Measurements from ENCODE around the gene LPCAT4.

GRCh38 chr15:34357653-34358052 lies 9.3 kb downstream of the LPCAT4 start:
- TF ChIP-seq CTCF (IDR thresholded peaks at IDR 0.05; ENCODE audit: extremely low read depth in 1 of 2, insufficient read depth in 1 of 2, low read depth in 1 of 2, low read length in 2 of 2) (no peak), POLR2A (IDR thresholded peaks at IDR 0.05; ENCODE audit: low read depth, low read length) (no peak), POLR2AphosphoS5 (IDR thresholded peaks at IDR 0.05; ENCODE audit: insufficient read depth, low read depth, low read length) (no peak), MYC (IDR thresholded peaks at IDR 0.05; ENCODE audit: low read depth, low read length) (no peak), EZH2 (IDR thresholded peaks at IDR 0.05; ENCODE audit: borderline replicate concordance, low read depth, low read length, severe bottlenecking) (no peak)

All from endothelial cell of umbilical vein (primary cell).